ENCODE results near the gene EBF3.

GRCh38 chr10:129898706-129899268 is 65.3 kb downstream of the EBF3 start:
- TF ChIP-seq POLR2A (IDR thresholded peaks at IDR 0.05): no peak
- TF ChIP-seq, protein P1, sequence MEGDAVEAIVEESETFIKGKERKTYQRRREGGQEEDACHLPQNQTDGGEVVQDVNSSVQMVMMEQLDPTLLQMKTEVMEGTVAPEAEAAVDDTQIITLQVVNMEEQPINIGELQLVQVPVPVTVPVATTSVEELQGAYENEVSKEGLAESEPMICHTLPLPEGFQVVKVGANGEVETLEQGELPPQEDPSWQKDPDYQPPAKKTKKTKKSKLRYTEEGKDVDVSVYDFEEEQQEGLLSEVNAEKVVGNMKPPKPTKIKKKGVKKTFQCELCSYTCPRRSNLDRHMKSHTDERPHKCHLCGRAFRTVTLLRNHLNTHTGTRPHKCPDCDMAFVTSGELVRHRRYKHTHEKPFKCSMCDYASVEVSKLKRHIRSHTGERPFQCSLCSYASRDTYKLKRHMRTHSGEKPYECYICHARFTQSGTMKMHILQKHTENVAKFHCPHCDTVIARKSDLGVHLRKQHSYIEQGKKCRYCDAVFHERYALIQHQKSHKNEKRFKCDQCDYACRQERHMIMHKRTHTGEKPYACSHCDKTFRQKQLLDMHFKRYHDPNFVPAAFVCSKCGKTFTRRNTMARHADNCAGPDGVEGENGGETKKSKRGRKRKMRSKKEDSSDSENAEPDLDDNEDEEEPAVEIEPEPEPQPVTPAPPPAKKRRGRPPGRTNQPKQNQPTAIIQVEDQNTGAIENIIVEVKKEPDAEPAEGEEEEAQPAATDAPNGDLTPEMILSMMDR (IDR thresholded peaks at IDR 0.05 in 4 of 5, conservative IDR thresholded peaks at IDR 0.05 in 1 of 5): no peak

All from gastrocnemius medialis (tissue), 4 donors.